GM19324 (cell line): ENCODE data around the gene TMEM175.

ENCODE experiments used
- ATAC-seq: cut with Tn5 transposase; IDR thresholded peaks from one replicate; pipeline ENCODE4 v1.9.1; 2021; ENCODE audit warnings: mild to moderate bottlenecking, moderate library complexity; ENCODE audit not compliant: unreplicated experiment, low FRiP score

Gene TMEM175

DNA sequence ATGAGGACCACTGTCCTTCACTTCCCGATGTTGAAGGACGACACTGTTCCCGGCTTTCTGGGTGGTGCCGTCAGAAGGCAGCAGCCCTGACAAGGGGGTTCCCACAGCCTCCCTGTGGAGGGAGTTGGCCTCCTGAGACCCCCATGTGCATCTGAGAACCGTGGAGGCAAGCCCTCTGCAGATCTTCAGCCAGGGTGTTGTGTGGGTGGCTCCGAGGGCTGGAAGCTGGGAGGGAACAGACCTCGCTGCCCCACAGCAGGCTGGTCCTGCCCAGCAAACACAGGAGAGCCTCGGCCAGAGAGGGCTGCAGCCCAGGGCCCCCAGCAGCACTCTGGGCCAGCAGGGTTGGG, 24.9 kb downstream of the TMEM175 start:
- ATAC-seq, result no peak

DNA sequence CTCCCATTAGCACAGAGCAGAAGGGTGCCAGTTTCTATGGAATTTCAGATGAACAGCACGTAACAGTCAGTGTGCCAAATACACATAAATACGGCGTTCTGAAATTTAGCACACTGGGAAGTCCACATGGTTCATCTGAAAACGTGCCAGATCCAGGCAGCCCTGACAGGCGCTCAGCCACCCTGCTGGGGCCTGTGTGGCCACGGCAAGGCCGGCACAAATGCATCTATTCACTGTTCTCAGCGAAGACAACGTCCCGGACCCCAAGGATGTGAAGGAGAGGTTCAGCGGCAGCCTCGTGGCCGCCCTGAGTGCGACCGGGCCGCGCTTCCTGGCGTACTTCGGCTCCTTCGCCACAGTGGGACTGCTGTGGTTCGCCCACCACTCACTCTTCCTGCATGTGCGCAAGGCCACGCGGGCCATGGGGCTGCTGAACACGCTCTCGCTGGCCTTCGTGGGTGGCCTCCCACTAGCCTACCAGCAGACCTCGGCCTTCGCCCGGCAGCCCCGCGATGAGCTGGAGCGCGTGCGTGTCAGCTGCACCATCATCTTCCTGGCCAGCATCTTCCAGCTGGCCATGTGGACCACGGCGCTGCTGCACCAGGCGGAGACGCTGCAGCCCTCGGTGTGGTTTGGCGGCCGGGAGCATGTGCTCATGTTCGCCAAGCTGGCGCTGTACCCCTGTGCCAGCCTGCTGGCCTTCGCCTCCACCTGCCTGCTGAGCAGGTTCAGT, 25.5 kb downstream of the TMEM175 start:
- no peak for ATAC-seq

DNA sequence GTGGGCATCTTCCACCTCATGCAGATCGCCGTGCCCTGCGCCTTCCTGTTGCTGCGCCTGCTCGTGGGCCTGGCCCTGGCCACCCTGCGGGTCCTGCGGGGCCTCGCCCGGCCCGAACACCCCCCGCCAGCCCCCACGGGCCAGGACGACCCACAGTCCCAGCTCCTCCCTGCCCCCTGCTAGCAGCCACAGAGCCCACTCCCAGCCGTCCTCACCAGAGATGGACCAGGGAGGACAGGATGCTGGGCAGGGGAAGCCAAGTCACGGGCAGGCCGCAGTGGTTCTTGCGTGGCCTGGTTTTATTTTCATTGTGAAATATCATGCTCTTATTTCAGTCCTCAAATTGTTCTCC, 26.0 kb downstream of the TMEM175 start:
- ATAC-seq, result no peak

DNA sequence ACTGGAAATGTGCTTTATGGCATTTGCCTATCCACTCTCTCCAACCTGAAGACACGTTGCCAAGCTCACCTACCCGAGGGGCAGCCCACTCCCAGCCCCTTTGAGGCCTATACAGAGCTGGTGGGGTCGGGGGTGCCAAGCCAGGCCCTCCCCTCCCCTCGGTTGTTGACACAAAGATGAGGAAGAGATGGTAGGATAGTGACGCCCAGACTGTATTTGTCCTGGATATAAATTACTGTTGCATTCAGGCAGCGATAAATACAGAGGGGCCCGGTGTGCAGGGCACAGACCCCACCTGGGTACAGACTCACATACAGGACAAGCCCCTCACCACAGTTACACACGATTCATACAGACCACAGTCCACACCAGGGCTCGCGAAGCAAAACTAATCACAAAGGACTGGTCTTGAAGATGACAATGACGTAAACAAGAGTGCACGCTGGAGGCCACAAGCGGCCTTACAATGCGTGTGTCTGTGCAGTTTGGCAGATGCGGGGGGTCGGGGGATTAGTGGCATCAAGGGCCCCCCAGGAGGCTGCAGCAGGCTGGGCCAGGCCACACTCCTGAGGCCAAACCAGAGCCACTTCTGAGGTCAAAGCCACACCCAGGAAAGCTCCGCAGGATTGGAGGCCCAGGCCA, 26.6 kb downstream of the TMEM175 start:
- no peak for ATAC-seq

DNA sequence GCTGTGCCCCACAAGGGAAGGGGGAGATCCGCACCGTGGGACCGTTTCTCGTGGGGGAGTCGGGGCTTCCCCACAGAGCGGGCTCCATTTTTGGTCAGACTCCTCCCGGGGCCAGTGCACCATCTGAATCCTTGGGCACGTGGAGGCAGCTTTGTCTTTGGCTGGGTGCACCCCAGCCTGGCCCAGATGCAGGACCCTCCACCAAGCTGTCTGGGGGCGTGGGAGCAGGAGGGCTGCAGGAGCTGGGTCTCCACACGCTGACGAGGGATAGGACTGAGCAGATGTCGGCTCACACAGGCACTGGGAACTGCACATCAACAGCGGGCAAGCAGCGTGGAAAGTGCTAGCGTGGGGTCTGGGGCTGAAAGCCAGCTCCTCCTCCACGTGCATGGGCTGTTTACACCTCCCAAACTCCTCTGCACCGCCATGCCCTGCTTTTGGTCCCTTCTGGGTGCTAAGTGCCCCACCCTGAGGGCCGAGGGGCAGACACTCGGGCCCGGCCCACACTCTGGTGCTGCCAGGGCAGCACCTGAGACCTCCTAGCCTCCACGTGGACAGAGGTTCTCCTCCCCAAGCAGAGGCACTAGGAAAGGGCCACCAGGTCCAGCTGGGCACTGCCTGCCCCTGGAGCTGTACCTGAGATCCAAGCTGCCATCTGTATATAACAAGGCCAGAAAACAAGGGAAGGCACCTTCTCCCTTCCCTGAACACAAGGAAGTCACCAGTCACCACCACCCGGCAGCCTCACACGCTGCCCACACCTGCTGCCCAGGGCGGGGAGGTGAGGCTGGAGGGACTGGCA, 27.3 kb downstream of the TMEM175 start:
- ATAC-seq, result no peak

DNA sequence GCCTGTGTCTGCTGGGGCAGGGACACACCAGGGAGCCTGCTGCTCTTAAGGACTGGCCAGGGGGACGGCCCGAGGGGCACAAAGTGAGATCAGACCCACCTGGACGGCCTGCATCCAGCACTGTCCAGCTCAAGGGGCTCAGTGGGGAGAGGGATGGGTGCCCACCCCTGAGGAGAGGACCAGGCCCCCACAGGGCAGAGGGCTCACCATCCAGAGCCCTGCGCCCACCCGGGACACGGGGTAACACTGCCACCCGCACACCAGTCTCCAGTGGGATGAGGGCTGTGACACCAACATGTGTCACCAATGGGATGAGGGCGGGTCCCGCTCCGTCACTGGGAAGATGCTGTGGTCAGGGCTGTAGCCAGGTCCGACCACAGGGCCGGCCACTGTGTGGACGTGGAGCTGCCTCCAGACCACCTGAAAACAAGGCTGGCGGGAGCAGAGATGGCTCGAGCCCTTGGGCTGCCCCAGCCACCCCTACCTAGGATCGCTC, 27.9 kb downstream of the TMEM175 start:
- ATAC-seq, result no peak

DNA sequence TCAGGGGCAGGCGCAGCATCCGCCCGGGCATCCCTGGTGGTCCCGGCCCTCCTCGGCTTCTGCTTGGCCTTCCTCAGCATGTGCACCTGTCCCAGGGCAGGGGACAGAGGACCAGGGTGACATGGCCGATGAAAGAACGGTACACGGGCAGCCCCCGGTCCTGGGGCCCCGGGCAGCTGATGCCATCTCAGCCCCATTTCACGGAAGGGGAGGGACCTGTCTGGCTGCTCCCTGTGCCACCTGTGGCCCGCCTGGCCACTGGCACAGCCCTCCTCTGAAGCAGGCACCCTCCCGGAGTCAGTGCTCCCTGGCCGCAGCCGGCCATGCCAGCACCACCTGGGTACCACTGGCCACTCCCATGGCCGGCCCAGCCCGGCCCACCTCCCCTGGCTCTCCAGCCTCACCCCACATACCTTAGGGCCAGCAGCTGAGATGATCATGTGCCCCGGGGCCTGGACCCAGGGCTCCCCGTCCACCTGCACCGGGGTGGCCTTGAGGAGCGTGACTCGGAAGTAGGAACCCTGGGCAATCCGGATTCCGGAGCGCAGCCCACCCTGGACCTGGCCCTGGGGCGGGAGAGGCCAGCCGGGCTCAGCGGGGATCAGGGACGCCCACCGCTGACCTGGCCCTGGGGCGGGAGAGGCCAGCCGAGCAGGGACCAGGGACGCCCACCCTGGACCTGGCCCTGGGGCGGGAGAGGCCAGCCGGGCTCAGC, 28.5 kb downstream of the TMEM175 start:
- ATAC-seq, result no peak

DNA sequence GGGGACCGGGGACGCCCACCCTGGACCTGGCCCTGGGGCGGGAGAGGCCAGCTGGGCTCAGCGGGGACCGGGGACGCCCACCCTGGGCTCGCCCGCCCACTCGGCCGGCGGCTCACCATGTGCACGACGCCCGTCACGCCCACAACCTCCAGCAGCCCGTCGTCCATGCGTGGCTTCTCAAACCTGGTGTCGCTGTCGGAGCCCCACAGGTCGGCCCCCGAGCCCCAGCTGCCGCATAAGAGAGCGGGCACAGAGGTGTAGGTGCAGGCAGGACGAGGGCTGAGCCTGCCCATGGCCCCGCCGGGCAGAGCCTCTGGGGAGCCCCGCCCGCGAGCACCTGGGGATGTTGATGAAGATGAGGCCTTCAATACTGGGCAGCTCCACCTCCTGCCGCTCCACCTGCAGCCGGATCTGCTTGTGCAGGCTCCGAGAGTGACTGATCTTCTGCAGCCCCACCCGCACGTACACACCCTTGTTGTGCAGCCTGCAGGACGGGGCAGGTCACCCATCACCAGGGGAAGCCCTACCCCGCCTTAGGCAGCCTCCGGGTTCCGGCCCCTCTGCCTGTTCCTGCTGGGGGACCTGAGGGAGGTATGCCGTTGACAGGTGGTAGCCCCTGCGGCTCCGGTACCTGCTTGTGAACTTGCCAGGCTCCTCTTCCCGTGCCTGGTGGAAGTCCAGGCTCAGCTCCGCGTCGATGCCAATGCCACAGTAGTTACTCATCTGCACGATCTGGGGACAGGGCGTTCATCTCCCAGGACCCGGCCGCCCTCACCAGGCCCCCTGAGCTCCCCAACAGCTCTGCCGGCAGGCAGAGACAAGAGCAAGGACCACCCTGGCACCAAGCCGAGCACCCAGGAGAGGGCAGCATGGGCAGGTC, 29.3 kb downstream of the TMEM175 start:
- no peak for ATAC-seq

DNA sequence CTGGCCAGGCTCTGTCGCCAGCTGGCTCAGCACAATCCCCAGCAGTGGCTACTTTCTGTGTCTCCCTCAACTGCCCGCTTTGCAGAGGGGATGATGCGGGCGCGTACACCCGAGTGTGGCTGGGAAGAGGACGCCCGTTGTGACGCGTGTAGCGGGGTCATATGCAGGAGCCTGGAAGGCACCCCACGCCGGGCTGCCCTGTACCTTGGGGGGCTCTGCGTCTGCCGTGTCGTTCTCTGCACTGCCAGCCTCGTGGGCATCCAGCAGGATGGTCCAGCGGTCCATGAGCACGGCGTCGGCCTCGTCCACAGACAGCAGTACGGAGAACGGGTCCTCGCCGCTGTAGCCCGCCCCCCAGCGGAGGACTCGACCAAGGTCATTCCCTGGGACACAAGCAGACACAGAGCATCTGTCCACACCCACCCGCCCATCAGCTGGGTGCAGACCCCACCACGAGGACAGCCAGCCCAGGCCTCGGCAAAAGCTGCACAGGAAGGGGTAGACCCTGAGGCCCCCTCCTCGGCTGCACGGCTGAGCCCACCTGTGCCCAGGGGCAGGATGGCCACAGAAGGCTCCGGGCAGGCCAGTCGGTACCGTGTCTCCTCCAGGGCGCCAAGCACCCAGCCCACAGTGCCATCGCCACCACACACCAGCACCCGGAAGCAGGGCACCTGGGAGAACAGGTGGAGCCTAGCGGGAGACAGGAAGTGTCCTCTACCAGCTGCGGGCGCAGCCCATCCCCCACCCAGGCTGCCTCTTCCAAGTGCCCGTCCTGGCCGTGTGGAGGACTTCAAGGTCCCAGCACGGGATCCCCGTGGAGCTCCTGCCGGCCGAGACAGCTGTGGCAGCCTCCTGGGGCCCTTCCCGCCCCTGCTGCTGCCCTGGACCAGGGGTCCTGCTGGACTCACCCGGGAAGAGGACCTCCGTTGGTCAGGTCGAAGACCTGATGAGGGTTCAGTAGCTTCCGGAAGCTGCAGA, 30.3 kb downstream of the TMEM175 start:
- no peak for ATAC-seq

DNA sequence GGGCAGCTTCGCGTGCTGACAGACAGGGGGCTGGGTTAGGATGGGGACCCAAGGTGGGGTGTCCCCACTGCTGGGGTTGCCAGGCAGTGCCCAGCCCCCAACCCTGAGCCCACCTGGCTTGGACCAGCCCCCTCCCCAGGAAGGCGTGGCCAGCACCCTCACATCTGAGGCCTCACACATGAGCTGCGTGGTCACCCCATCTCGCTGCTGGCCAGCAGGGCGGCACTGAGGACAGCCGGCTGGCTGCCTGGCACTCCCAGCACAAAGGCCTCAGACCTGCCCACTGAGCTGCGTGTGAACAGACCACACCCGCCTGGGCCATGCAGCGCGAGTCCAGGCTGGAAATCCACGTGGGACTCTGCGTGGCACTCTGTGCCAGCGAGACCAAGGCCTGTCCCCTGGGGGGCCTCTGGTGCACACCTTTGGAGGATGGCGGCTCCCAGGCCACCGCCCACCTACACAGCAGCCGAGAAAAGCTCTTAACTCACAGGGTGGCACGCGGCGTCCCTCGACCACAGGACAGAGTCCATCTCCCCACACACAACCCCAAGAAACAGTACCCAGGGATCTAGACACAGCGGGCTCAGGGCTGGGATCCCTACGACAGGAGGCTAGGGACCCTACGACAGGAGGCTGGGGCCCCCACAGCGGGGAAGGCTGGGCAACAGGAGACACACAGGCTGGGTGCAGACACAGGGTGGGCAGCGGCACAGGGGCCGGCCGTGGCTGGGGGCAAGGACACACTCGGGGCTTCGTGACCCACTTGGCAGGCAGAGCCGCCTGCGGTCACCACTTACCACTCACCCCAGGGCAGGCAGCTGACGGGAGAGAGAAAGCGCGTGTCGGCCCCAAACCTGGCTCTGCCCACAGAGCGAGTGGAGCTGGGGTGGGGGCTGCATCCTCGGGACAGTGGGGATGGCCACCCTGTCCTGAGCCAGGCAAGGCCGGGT, 31.3 kb downstream of the TMEM175 start:
- ATAC-seq, result no peak

DNA sequence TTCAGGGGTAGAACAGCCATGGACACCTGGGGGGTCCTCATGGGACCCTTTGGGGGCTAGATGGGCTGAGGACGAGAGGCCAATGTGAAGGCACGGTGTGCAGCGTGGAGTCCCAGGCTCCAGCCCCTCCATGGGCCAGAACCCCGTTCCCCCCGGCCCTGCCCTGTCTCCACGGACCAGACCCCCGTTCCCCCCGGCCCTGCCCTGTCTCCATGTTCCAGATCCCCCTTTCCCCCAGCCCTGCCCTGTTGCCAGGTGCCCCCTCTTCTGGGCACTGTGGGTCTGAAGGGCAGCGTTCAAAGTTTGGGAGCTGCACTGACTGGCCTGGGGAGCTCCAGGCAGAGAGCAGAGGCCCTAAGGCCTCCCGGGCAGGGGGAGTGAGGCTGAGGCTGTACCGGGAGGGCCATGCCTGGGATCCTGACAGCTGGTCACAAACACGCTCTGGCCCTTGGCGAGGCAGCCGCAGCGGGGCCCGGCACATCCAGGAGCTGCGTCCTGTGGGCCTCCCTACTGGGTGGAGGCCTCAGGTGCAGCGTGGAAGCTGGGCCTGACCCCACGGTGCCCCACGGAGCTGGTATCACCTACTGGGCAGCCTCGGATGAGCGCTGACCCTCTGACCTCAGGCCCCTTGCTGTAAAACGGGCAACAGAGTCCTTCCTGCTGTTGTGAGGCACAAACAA, 32.2 kb downstream of the TMEM175 start:
- ATAC-seq, result no peak

DNA sequence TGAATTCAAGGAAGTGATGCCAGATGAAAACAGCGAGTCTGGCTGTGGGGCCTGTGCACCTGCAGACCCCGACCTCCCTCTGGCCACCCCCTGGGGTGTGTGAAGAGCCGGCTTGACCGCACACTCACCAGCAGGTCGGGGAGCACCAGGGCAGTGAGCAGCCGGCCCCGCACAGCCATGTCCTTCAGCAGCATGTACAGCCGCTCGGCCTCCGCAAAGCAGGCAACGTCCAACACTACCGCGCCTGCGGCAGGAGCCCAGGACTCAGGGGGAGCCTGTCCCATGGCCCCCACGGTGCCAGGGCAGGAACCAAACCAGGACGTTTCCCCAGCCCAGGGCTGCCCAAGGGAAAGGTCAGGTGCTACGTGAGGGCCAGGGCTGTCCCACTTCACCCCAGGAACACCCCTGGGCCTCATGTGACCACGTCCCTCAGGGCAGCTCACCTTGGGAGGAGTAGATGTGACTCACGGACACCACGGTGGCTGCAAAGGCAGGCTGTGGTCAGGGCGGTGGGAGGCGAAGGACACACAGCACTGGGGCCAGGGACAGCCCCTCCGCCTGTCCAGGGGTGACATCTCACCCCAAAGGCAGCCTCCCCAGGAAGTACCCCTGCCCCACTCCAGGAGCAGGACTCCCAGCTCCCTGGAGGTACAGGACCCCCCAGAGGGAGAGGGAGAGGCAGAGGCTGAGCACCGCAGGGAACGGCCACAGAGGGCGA, 32.9 kb downstream of the TMEM175 start:
- ATAC-seq, result no peak

DNA sequence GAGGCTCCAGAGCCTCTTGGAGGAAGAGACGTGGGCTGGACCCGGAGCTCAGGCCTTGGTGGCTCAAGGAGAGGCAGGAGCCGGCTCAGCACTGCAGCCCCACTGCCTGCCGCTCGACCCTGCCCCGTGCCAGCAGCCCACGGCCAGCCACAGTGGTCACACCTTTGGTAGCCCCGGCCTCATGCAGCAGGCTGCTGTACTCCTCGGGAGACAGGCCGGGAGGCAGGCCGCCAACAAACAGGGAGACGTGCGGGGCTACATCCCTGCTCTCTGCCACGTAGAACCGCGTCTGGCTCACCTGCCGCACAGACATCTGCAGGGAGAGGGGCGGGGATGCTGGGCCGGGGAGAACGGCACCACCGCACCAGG, 33.5 kb downstream of the TMEM175 start:
- no peak for ATAC-seq

DNA sequence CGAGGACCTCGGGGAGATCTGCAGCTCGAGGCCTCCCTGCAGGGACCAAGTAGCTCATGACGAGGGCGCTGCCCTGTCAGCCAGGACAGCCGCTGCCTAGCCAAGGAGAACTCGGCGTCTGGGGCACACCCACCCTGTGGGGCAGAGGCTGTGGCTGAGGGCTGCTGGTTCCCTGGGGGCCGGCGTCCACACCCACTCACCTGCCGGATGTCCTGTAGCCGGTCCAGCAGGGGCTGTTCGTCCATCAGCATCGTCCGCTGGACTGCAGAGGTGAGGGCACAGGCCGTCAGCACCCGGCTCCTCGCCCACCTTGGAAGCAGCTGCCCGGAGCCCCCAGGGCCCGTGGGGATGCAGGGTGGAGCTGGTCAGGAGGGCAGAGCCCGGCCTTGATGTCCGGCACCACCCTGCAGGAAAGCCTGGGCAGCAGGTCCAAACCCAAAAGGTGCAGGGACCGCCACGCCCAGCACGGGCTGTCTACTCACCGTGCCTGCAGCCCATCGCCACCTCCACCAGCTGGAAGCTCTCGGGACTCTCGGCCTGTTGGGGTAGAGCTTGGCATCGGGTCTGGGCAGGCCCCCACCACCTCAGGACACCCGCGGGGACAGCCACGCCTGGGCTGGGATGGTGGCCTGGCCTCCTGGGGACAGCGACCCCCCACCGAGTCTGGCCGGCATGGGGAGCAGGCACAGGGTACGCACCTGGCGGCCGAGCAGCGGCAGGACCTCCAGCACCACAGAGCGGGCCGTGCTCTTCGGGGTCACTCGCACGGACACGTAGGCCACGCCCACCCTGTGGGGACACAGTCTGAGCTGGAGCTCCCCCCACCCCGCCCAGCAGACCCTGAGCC, 34.2 kb downstream of the TMEM175 start:
- ATAC-seq, result no peak
